H9 (cell line): ENCODE data around the gene C2orf92. TPM values are rescaled to one million over a fixed set of nuclear protein-coding genes. Genes with fewer than 3 reads are reported as not detected.

Experiments used
- DNase-seq: peaks from one replicate; pipeline ENCODE4 v3.0.0-alpha.2; 2017
- H2AFZ ChIP-seq: one replicate; pipeline ENCODE4 v1.6.1; 2013; ENCODE audit warnings: mild to moderate bottlenecking, low read length, control low read depth, moderate library complexity
- H2AK5ac ChIP-seq: 2 replicates; pipeline ENCODE4 v1.6.1; 2013; ENCODE audit warnings: low read length, control low read depth, mixed read lengths; ENCODE audit not compliant: insufficient read length
- H2BK120ac ChIP-seq: one replicate; pipeline ENCODE4 v1.6.1; 2013; ENCODE audit warnings: low read depth, mild to moderate bottlenecking, low read length, control low read depth, inconsistent platforms; ENCODE audit not compliant: poor library complexity, severe bottlenecking
- H2BK12ac ChIP-seq: 2 replicates; pipeline ENCODE4 v1.6.1; 2013; ENCODE audit warnings: low read length, control low read depth, mixed read lengths, low read depth; ENCODE audit not compliant: insufficient read length
- H2BK15ac ChIP-seq: 2 replicates; pipeline ENCODE4 v1.6.1; 2013; ENCODE audit warnings: low read depth, low read length, control low read depth
- H2BK20ac ChIP-seq: one replicate; pipeline ENCODE4 v1.6.1; 2013; ENCODE audit warnings: low read depth, mild to moderate bottlenecking, low read length, control low read depth, inconsistent platforms; ENCODE audit not compliant: poor library complexity, severe bottlenecking
- H2BK5ac ChIP-seq: 2 replicates; pipeline ENCODE4 v1.6.1; 2013; ENCODE audit warnings: low read length, control low read depth, mixed read lengths; ENCODE audit not compliant: insufficient read length
- H3K14ac ChIP-seq: 2 replicates; pipeline ENCODE4 v1.6.1; 2013; ENCODE audit warnings: low read length, control low read depth; ENCODE audit not compliant: insufficient read depth
- H3K18ac ChIP-seq: 2 replicates; pipeline ENCODE4 v1.6.1; 2013; ENCODE audit warnings: low read depth, mild to moderate bottlenecking, mixed read lengths, low read length, control low read depth; ENCODE audit not compliant: insufficient read length
- H3K23ac ChIP-seq: 2 replicates; pipeline ENCODE4 v1.6.1; 2013; ENCODE audit warnings: low read length, control low read depth, mixed read lengths, low read depth; ENCODE audit not compliant: insufficient read length
- H3K23me2 ChIP-seq: 2 replicates; pipeline ENCODE4 v1.6.1; 2013; ENCODE audit warnings: low read depth, mild to moderate bottlenecking, mixed read lengths, low read length, control low read depth; ENCODE audit not compliant: insufficient read length, poor library complexity, severe bottlenecking
- H3K27ac ChIP-seq: 2 replicates; pipeline ENCODE4 v1.5.1; 2013; ENCODE audit warnings: low read length, control low read depth, mixed read lengths, low read depth; ENCODE audit not compliant: insufficient read length
- H3K27me3 ChIP-seq: 2 replicates; pipeline ENCODE4 v1.6.1; 2013; ENCODE audit warnings: low read length, control low read depth, inconsistent platforms; ENCODE audit not compliant: insufficient read depth
- H3K4ac ChIP-seq: 2 replicates; pipeline ENCODE4 v1.6.1; 2013; ENCODE audit warnings: low read depth, mild to moderate bottlenecking, control low read depth, inconsistent platforms, low read length, moderate library complexity
- H3K4me1 ChIP-seq: 2 replicates; pipeline ENCODE4 v1.6.1; 2013; ENCODE audit warnings: low read length, control low read depth, inconsistent platforms; ENCODE audit not compliant: insufficient read depth
- H3K4me2 ChIP-seq: 2 replicates; pipeline ENCODE4 v1.6.1; 2013; ENCODE audit warnings: low read length, control low read depth, mixed read lengths; ENCODE audit not compliant: insufficient read length, insufficient read depth
- H3K56ac ChIP-seq: 2 replicates; pipeline ENCODE4 v1.6.1; 2013; ENCODE audit warnings: low read depth, mild to moderate bottlenecking, mixed read lengths, low read length, control low read depth; ENCODE audit not compliant: insufficient read length
- H3K79me1 ChIP-seq: 2 replicates; pipeline ENCODE4 v1.6.1; 2013; ENCODE audit warnings: low read depth, mild to moderate bottlenecking, moderate library complexity, low read length, control low read depth, inconsistent platforms; ENCODE audit not compliant: insufficient read depth, poor library complexity, severe bottlenecking
- H3K79me2 ChIP-seq: 2 replicates; pipeline ENCODE4 v1.6.1; 2013; ENCODE audit warnings: low read length, control low read depth, inconsistent platforms; ENCODE audit not compliant: insufficient read depth
- H3K9ac ChIP-seq: 2 replicates; pipeline ENCODE4 v1.6.1; 2013; ENCODE audit warnings: low read length, control low read depth, mixed read lengths; ENCODE audit not compliant: insufficient read length; ENCODE audit errors: extremely low read depth
- H3K9me3 ChIP-seq: one replicate; pipeline ENCODE4 v1.6.1; 2013; ENCODE audit warnings: low read depth, low read length, inconsistent platforms; ENCODE audit not compliant: control insufficient read depth
- H3T11ph ChIP-seq: one replicate; pipeline ENCODE4 v1.6.1; 2013; ENCODE audit warnings: mild to moderate bottlenecking, low read length, control low read depth, inconsistent platforms
- H4K20me1 ChIP-seq: one replicate; pipeline ENCODE4 v1.6.1; 2013; ENCODE audit not compliant: control insufficient read depth, insufficient read length, insufficient read depth
- H4K5ac ChIP-seq: 2 replicates; pipeline ENCODE4 v1.6.1; 2013; ENCODE audit warnings: low read depth, mild to moderate bottlenecking, mixed read lengths, low read length, control low read depth; ENCODE audit not compliant: insufficient read length
- H4K8ac ChIP-seq: replicated peaks from 2 replicates; pipeline ENCODE4 v1.6.1; 2013; ENCODE audit warnings: low read length, control low read depth, mixed read lengths, low read depth; ENCODE audit not compliant: insufficient read length
- H4K91ac ChIP-seq: 2 replicates; pipeline ENCODE4 v1.6.1; 2013; ENCODE audit warnings: low read depth, mild to moderate bottlenecking, moderate library complexity, mixed read lengths, low read length, control low read depth; ENCODE audit not compliant: insufficient read length
- H3K27ac Mint-ChIP-seq, 3 experiments: 2 replicates in 2 of 3; 3 replicates in 1 of 3; pipeline ENCODE4 v1.8.0; 2020 to 2021; ENCODE audit warnings: mixed read lengths in 3 of 3, mild to moderate bottlenecking in 1 of 3, moderate library complexity in 1 of 3
- H3K27me3 Mint-ChIP-seq: 2 replicates; pipeline ENCODE4 v1.8.0; 2021; ENCODE audit warnings: low read depth, mild to moderate bottlenecking, moderate library complexity, mixed read lengths
- H3K36me3 Mint-ChIP-seq, 3 experiments: 2 replicates in 2 of 3; 3 replicates in 1 of 3; pipeline ENCODE4 v1.8.0; 2020 to 2021; ENCODE audit warnings: low read depth in 3 of 3, mixed read lengths in 3 of 3; ENCODE audit not compliant: insufficient read depth in 1 of 3
- H3K4me1 Mint-ChIP-seq, 2 experiments: 2 replicates each; pipeline ENCODE4 v1.8.0; 2020; ENCODE audit warnings: mixed read lengths in 2 of 2
- H3K4me3 Mint-ChIP-seq, 2 experiments: 2 replicates in 1 of 2; 3 replicates in 1 of 2; pipeline ENCODE4 v1.8.0; 2020 to 2021; ENCODE audit warnings: mild to moderate bottlenecking in 2 of 2, mixed read lengths in 2 of 2, moderate library complexity in 1 of 2
- H3K9me3 Mint-ChIP-seq, 2 experiments: 2 replicates in 1 of 2; 3 replicates in 1 of 2; pipeline ENCODE4 v1.8.0; 2020; ENCODE audit warnings: mild to moderate bottlenecking in 2 of 2, mixed read lengths in 2 of 2, moderate library complexity in 1 of 2
- WGBS: extraction: QIAGEN DNeasy Blood & Tissue Kit; methylation state at CpG from one replicate; pipeline ENCODE4 v1.1.7; 2013; ENCODE audit warnings: missing lambda C conversion rate, low lambda C conversion rate, mixed read lengths; ENCODE audit not compliant: insufficient read length; ENCODE audit errors: extremely low coverage; 5-methylcytosine and 5-hydroxymethylcytosine counted together
- total RNA-seq: library from RNA; stranded (reverse); gene quantifications from 2 replicates; pipeline ENCODE4 v1.2.1, GENCODE V29; 2021
- TF ChIP-seq, protein P1 (sequence below): fragments of 200-600 bp; sonication (generic); conservative IDR thresholded peaks from 3 replicates; pipeline ENCODE4 v1.8.0; 2021; ENCODE audit warnings: antibody characterized with exemption, mild to moderate bottlenecking

C2orf92 gene
- total RNA-seq, 1 experiment from 2014 or later: 7.3 TPM

- Histone ChIP-seq H3K79me2 (no peaks in the 10 kb centered on the region), H2AFZ (no peak overlapping the region), H4K20me1 (no peaks in the 10 kb centered on the region), H3K56ac (no peak overlapping the region), H2AK5ac (no peak overlapping the region), H3K23me2 (no peaks in the 10 kb centered on the region), H2BK20ac (no peak overlapping the region), H2BK5ac (no peak overlapping the region), H3K9me3 (no peaks in the 10 kb centered on the region), H3K23ac (no peak overlapping the region), H2BK120ac (no peak overlapping the region), H4K8ac (no peak overlapping the region), H3K4me2 (no peak overlapping the region), H3K27ac (no peak overlapping the region), H3K4me1 (peaks cover 6% of the 10 kb centered on the region), H4K91ac (no peak overlapping the region), H3K79me1 (no peaks in the 10 kb centered on the region), H2BK12ac (no peak overlapping the region), H3K27me3 (no peaks in the 10 kb centered on the region), H3K18ac (no peak overlapping the region), H3T11ph (no peak overlapping the region), H3K9ac (no peak overlapping the region), H3K14ac (no peak overlapping the region), H2BK15ac (no peak overlapping the region), H3K4ac (no peak overlapping the region), H4K5ac (no peak overlapping the region)
- no peak for DNase-seq
- Mint-ChIP-seq H3K9me3 (no peaks in the 10 kb centered on the region; a peak in 2 of 5 replicates), H3K27ac (no peak overlapping the region), H3K36me3 (no peaks in the 10 kb centered on the region; a peak in 2 of 7 replicates), H3K27me3 (peaks cover 3% of the 10 kb centered on the region), H3K4me1 (peaks cover 16 to 21% of the 10 kb centered on the region in 2 experiments), H3K4me3 (no peak overlapping the region)
- TF ChIP-seq, protein P1, sequence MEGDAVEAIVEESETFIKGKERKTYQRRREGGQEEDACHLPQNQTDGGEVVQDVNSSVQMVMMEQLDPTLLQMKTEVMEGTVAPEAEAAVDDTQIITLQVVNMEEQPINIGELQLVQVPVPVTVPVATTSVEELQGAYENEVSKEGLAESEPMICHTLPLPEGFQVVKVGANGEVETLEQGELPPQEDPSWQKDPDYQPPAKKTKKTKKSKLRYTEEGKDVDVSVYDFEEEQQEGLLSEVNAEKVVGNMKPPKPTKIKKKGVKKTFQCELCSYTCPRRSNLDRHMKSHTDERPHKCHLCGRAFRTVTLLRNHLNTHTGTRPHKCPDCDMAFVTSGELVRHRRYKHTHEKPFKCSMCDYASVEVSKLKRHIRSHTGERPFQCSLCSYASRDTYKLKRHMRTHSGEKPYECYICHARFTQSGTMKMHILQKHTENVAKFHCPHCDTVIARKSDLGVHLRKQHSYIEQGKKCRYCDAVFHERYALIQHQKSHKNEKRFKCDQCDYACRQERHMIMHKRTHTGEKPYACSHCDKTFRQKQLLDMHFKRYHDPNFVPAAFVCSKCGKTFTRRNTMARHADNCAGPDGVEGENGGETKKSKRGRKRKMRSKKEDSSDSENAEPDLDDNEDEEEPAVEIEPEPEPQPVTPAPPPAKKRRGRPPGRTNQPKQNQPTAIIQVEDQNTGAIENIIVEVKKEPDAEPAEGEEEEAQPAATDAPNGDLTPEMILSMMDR: no peak
- WGBS: no CpG with 5 or more reads among the region's 6 CpGs
These were observed 52.7 kb downstream of the C2orf92 start for GRCh38 chr2:97722227-97722626.
